ENCODE data around the gene FBXO33. TPM values are rescaled to one million over a fixed set of nuclear protein-coding genes. Genes with fewer than 3 reads are reported as not detected.

FBXO33 gene
- polyA plus RNA-seq, 1 donor from 2014 or later: 32.0 TPM

GRCh38 chr14:39383741-39384140, 48.5 kb downstream of the FBXO33 start:
- no peaks in the 10 kb centered on the region for H3K9me2 ChIP-seq (ENCODE audit: insufficient read depth, low read length)
- no peak overlapping the region for H3K4me3 ChIP-seq (ENCODE audit: low read length)
- no peak overlapping the region for H2AFZ ChIP-seq (ENCODE audit: low read depth, low read length)
- no peaks in the 10 kb centered on the region for H3K27me3 ChIP-seq (ENCODE audit: insufficient read depth, low read depth, low read length)
- H4K20me1 ChIP-seq (ENCODE audit: insufficient read depth): no peaks in the 10 kb centered on the region
- no peaks in the 10 kb centered on the region for H3K36me3 ChIP-seq (ENCODE audit: insufficient read depth, low read length)
- TF ChIP-seq EP300 (conservative IDR thresholded peaks at IDR 0.05; ENCODE audit: poor library complexity, severe bottlenecking): no peak
- no peak overlapping the region for H3K9ac ChIP-seq (ENCODE audit: low read length)
- no peak overlapping the region for H3K4me2 ChIP-seq (ENCODE audit: low read length)
- no peaks in the 10 kb centered on the region for H3F3A ChIP-seq (ENCODE audit: insufficient read depth, low read length, poor library complexity, severe bottlenecking)
- no peaks in the 10 kb centered on the region for H3K9me3 ChIP-seq (ENCODE audit: low read length)
- no peak overlapping the region for H3K27ac ChIP-seq (ENCODE audit: low read length)
- no peaks in the 10 kb centered on the region for H3K79me2 ChIP-seq (replicated peaks; ENCODE audit: insufficient read depth, low read length)

DNA sequence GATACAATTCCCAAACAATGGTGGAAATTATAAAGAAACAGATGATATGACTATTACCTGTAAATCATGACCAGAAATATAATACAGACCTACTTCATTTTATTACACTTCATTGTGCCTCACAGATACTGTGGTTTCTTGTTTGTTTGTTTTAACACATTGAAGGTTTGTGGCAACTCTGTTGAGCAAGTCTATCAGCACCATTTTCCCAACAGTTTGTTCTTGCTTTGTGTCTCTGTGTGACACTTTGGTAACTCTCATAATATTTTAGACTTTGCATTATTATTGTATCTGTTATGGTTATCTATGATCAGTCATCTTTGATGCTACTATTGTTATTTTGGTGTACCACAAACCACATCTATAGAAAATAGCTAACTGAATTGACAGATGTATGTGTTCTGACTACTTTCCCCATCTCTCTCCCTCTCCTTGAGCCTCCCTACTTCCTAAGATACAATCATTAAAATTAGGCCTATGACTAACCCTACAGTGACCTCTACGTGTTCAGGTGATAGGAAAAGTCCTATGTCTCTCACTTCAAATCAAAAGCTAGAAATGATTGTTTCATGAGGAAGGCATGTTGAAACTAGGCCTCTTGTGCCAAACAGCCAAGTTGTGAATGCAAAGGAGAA, 49.1 kb downstream of the FBXO33 start:
- Histone ChIP-seq H3K4me3 (ENCODE audit: low read length) (no peak overlapping the region), H3K27me3 (ENCODE audit: insufficient read depth, low read depth, low read length) (no peaks in the 10 kb centered on the region), H3F3A (ENCODE audit: insufficient read depth, low read length, poor library complexity, severe bottlenecking) (no peaks in the 10 kb centered on the region), H2AFZ (ENCODE audit: low read depth, low read length) (no peak overlapping the region), H3K9me3 (ENCODE audit: low read length) (no peaks in the 10 kb centered on the region), H3K9ac (ENCODE audit: low read length) (no peak overlapping the region), H3K9me2 (ENCODE audit: insufficient read depth, low read length) (no peaks in the 10 kb centered on the region), H3K4me2 (ENCODE audit: low read length) (no peak overlapping the region), H3K27ac (ENCODE audit: low read length) (no peak overlapping the region), H4K20me1 (ENCODE audit: insufficient read depth) (no peaks in the 10 kb centered on the region), H3K36me3 (ENCODE audit: insufficient read depth, low read length) (no peaks in the 10 kb centered on the region), H3K79me2 (replicated peaks; ENCODE audit: insufficient read depth, low read length) (no peaks in the 10 kb centered on the region)
- TF ChIP-seq SMC3 (conservative IDR thresholded peaks at IDR 0.05; ENCODE audit: poor library complexity) (no peak), TAF1 (IDR thresholded peaks at IDR 0.05; ENCODE audit: low read depth) (no peak), RAD21 (conservative IDR thresholded peaks at IDR 0.05) (no peak), POLR2AphosphoS5 (IDR thresholded peaks at IDR 0.05) (no peak), EZH2 (IDR thresholded peaks at IDR 0.05; ENCODE audit: borderline replicate concordance, insufficient read depth, low read length, poor library complexity, severe bottlenecking) (no peak), MXI1 (conservative IDR thresholded peaks at IDR 0.05; ENCODE audit: poor library complexity, severe bottlenecking) (no peak), REST (IDR thresholded peaks at IDR 0.05; ENCODE audit: borderline replicate concordance) (no peak), EP300 (conservative IDR thresholded peaks at IDR 0.05; ENCODE audit: poor library complexity, severe bottlenecking) (no peak)
- TF ChIP-seq, protein P1, sequence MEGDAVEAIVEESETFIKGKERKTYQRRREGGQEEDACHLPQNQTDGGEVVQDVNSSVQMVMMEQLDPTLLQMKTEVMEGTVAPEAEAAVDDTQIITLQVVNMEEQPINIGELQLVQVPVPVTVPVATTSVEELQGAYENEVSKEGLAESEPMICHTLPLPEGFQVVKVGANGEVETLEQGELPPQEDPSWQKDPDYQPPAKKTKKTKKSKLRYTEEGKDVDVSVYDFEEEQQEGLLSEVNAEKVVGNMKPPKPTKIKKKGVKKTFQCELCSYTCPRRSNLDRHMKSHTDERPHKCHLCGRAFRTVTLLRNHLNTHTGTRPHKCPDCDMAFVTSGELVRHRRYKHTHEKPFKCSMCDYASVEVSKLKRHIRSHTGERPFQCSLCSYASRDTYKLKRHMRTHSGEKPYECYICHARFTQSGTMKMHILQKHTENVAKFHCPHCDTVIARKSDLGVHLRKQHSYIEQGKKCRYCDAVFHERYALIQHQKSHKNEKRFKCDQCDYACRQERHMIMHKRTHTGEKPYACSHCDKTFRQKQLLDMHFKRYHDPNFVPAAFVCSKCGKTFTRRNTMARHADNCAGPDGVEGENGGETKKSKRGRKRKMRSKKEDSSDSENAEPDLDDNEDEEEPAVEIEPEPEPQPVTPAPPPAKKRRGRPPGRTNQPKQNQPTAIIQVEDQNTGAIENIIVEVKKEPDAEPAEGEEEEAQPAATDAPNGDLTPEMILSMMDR (IDR thresholded peaks at IDR 0.05; ENCODE audit: poor library complexity, severe bottlenecking): no peak
